H1 (cell line): ENCODE data around the gene TMPRSS12. TPM values are rescaled to one million over a fixed set of nuclear protein-coding genes. Genes with fewer than 3 reads are reported as not detected.

Experiments
- CTCF ChIA-PET: fragments of 300-600 bp; sonication (Branson Sonifier 250); formaldehyde crosslinking; loops from one replicate; lab custom pipeline; 2021; ENCODE audit not compliant: partially characterized antibody; lab: Charles Lee
- POLR2A ChIA-PET: fragments of 300-600 bp; sonication (Branson Sonifier 250); formaldehyde crosslinking; loops from one replicate; lab custom pipeline; 2021; ENCODE audit warnings: inconsistent platforms; ENCODE audit not compliant: partially characterized antibody; lab: Charles Lee
- DNase-seq, 2 experiments: peaks; one replicate each; pipeline versions ENCODE4 v3.0.0 to v3.0.0-alpha.2; 2010 to 2022; ENCODE audit warnings: low spot score in 2 of 2, low read depth in 1 of 2, mixed read lengths in 1 of 2
- FAIRE-seq: peaks from 2 replicates; lab custom pipeline; 2011; peaks lifted over from hg19 to GRCh38; lab: Jason Lieb, UNC
- H2AFZ ChIP-seq: 2 replicates; pipeline ENCODE4 v1.8.1; 2012; ENCODE audit warnings: low read length, inconsistent platforms
- H2AK5ac ChIP-seq: 2 replicates; pipeline ENCODE4 v1.6.1; 2013; ENCODE audit warnings: low read depth, low read length
- H2BK120ac ChIP-seq: replicated peaks from 2 replicates; pipeline ENCODE3; 2013; ENCODE audit warnings: low read depth, low read length, inconsistent platforms
- H2BK12ac ChIP-seq: 2 replicates; pipeline ENCODE4 v1.6.1; 2013; ENCODE audit warnings: low read depth, low read length
- H2BK15ac ChIP-seq: 2 replicates; pipeline ENCODE4 v1.6.1; 2013; ENCODE audit warnings: low read length
- H2BK20ac ChIP-seq: 2 replicates; pipeline ENCODE4 v1.6.1; 2013; ENCODE audit warnings: low read length
- H2BK5ac ChIP-seq: 2 replicates; pipeline ENCODE4 v1.6.1; 2013; ENCODE audit warnings: low read depth, low read length
- H3K14ac ChIP-seq: 2 replicates; pipeline ENCODE4 v1.6.1; 2013; ENCODE audit warnings: inconsistent platforms; ENCODE audit not compliant: insufficient read length
- H3K18ac ChIP-seq: 2 replicates; pipeline ENCODE4 v1.6.1; 2013; ENCODE audit warnings: low read length; ENCODE audit errors: extremely low read depth
- H3K23ac ChIP-seq: 2 replicates; pipeline ENCODE4 v1.6.1; 2013; ENCODE audit warnings: inconsistent platforms; ENCODE audit not compliant: insufficient read length
- H3K23me2 ChIP-seq: 2 replicates; pipeline ENCODE4 v1.6.1; 2013; ENCODE audit warnings: low read depth, low read length
- H3K27ac ChIP-seq: 2 replicates; pipeline ENCODE4 v1.6.1; 2011; ENCODE audit warnings: low read depth, low read length, inconsistent platforms
- H3K27me3 ChIP-seq, 4 experiments: replicated peaks in 1 of 4; 1 replicate in 1 of 4; 2 replicates in 3 of 4; pipeline versions ENCODE4 v1.6.1 to v1.8.1; 2011 to 2013; ENCODE audit warnings: low read length in 3 of 4, mild to moderate bottlenecking in 3 of 4, inconsistent platforms in 2 of 4, mixed read lengths in 2 of 4, moderate library complexity in 1 of 4; ENCODE audit not compliant: control insufficient read depth in 3 of 4, insufficient read depth in 3 of 4; ENCODE audit errors: extremely low read depth in 1 of 4
- H3K36me3 ChIP-seq, 4 experiments: 2 replicates each; pipeline versions ENCODE4 v1.6.1 to v1.8.1; 2011 to 2013; ENCODE audit warnings: mild to moderate bottlenecking in 4 of 4, low read length in 3 of 4, moderate library complexity in 2 of 4, control low read depth in 1 of 4, inconsistent platforms in 1 of 4; ENCODE audit not compliant: insufficient read depth in 4 of 4, control insufficient read depth in 2 of 4
- H3K4ac ChIP-seq: replicated peaks from 2 replicates; pipeline ENCODE3; 2013; ENCODE audit warnings: low read length, low read depth, mixed read lengths, inconsistent platforms; ENCODE audit not compliant: insufficient read length
- H3K4me1 ChIP-seq, 4 experiments: replicated peaks in 1 of 4; 1 replicate in 1 of 4; 2 replicates in 3 of 4; pipeline versions ENCODE4 v1.6.1 to v1.8.1; 2011 to 2013; ENCODE audit warnings: low read length in 3 of 4, inconsistent platforms in 2 of 4, mixed read lengths in 1 of 4; ENCODE audit not compliant: insufficient read depth in 4 of 4, control insufficient read depth in 3 of 4
- H3K4me2 ChIP-seq, 2 experiments: 2 replicates each; pipeline versions ENCODE4 v1.6.1 to v1.8.1; 2011 to 2013; ENCODE audit warnings: low read depth in 2 of 2, low read length in 2 of 2, control low read depth in 1 of 2, inconsistent platforms in 1 of 2, mild to moderate bottlenecking in 1 of 2; ENCODE audit not compliant: insufficient read depth in 1 of 2
- H3K4me3 ChIP-seq, 4 experiments: fragments of 200-600, 300-600 bp in 1 of 4; sonication (generic), shearing (Covaris generic), sonication (Bioruptor Twin) in 1 of 4; 2 replicates each; pipeline versions ENCODE4 v1.5.1 to v1.8.1; 2011 to 2016; ENCODE audit warnings: low read length in 4 of 4, low read depth in 3 of 4, control low read depth in 2 of 4, inconsistent platforms in 2 of 4, mild to moderate bottlenecking in 2 of 4, mixed read lengths in 1 of 4, moderate library complexity in 1 of 4; ENCODE audit not compliant: insufficient read depth in 2 of 4; ENCODE audit errors: extremely low read depth in 1 of 4
- H3K56ac ChIP-seq: replicated peaks from 2 replicates; pipeline ENCODE3; 2013; ENCODE audit warnings: low read depth, mild to moderate bottlenecking, mixed read lengths, low read length, inconsistent platforms; ENCODE audit not compliant: insufficient read length
- H3K79me1 ChIP-seq: 2 replicates; pipeline ENCODE4 v1.6.1; 2013; ENCODE audit warnings: low read depth, low read length, control low read depth
- H3K79me2 ChIP-seq, 2 experiments: 2 replicates each; pipeline versions ENCODE4 v1.6.1 to v1.8.1; 2012 to 2013; ENCODE audit warnings: low read length in 2 of 2, mild to moderate bottlenecking in 2 of 2, inconsistent platforms in 1 of 2; ENCODE audit not compliant: insufficient read depth in 2 of 2, control insufficient read depth in 1 of 2
- H3K9ac ChIP-seq, 4 experiments: replicated peaks in 1 of 4; 1 replicate in 1 of 4; 2 replicates in 3 of 4; pipeline versions ENCODE4 v1.6.1 to v1.8.1; 2011 to 2013; ENCODE audit warnings: low read depth in 3 of 4, low read length in 3 of 4, control low read depth in 2 of 4, mild to moderate bottlenecking in 2 of 4, moderate library complexity in 2 of 4, inconsistent platforms in 1 of 4; ENCODE audit errors: extremely low read depth in 1 of 4
- H3K9me3 ChIP-seq, 2 experiments: 2 replicates each; pipeline versions ENCODE4 v1.6.1 to v1.8.1; 2012 to 2013; ENCODE audit warnings: mild to moderate bottlenecking in 2 of 2, moderate library complexity in 2 of 2, control low read depth in 1 of 2, inconsistent platforms in 1 of 2, low read depth in 1 of 2, low read length in 1 of 2, mixed read lengths in 1 of 2; ENCODE audit not compliant: insufficient read depth in 2 of 2
- H4K20me1 ChIP-seq, 2 experiments: replicated peaks in 1 of 2; 2 replicates each; pipeline versions ENCODE3 to v1.8.1; 2011 to 2013; ENCODE audit warnings: inconsistent platforms in 2 of 2, low read length in 2 of 2, mild to moderate bottlenecking in 1 of 2; ENCODE audit not compliant: insufficient read depth in 2 of 2, control insufficient read depth in 1 of 2
- H4K5ac ChIP-seq: 2 replicates; pipeline ENCODE4 v1.6.1; 2013; ENCODE audit warnings: low read length, low read depth, mixed read lengths, inconsistent platforms; ENCODE audit not compliant: insufficient read length
- H4K8ac ChIP-seq: 2 replicates; pipeline ENCODE4 v1.8.0; 2013; ENCODE audit warnings: mild to moderate bottlenecking, moderate library complexity, low read length, inconsistent platforms; ENCODE audit not compliant: insufficient read depth; ENCODE audit errors: extremely low read depth
- H4K91ac ChIP-seq: replicated peaks from 2 replicates; pipeline ENCODE3; 2013; ENCODE audit warnings: low read length, mixed read lengths, inconsistent platforms; ENCODE audit not compliant: insufficient read length
- ASH2L ChIP-seq: fragments of 200-600, 300-600 bp; sonication (generic); IDR thresholded peaks from one replicate; pipeline ENCODE4 v1.7.1; 2017; ENCODE audit warnings: low read length
- JUN ChIP-seq: IDR thresholded peaks from 2 replicates; pipeline ENCODE4 v1.6.1; 2011; ENCODE audit warnings: low read depth, mild to moderate bottlenecking, improper control_type of control experiment, low read length
- KDM4A ChIP-seq: IDR thresholded peaks from one replicate; pipeline ENCODE4 v1.7.1; 2012; ENCODE audit warnings: low read depth, mild to moderate bottlenecking, moderate library complexity, low read length, inconsistent platforms; ENCODE audit not compliant: severe bottlenecking
- RBBP5 ChIP-seq: IDR thresholded peaks from 2 replicates; pipeline ENCODE4 v1.7.1; 2012; ENCODE audit warnings: low read depth, mild to moderate bottlenecking, inconsistent platforms, low read length, moderate library complexity, borderline replicate concordance
- SP1 ChIP-seq: IDR thresholded peaks from 2 replicates; pipeline ENCODE4 v1.6.1; 2011; ENCODE audit warnings: low read depth, low read length
- SRF ChIP-seq: IDR thresholded peaks from 2 replicates; pipeline ENCODE4 v1.6.1; 2011; ENCODE audit warnings: mild to moderate bottlenecking, low read depth, low read length, moderate library complexity
- TBP ChIP-seq: IDR thresholded peaks from 2 replicates; pipeline ENCODE4 v1.6.1; 2011; ENCODE audit warnings: low read depth, low read length, improper control_type of control experiment
- WGBS, 2 experiments: shearing (Covaris generic) in 1 of 2; methylation state at CpG; one replicate each; pipeline versions ENCODE4 v1.1.6 to v1.1.7; 2013 to 2015; ENCODE audit warnings: low lambda C conversion rate in 2 of 2, mixed read lengths in 2 of 2, inconsistent platforms in 1 of 2, low coverage in 1 of 2, missing lambda C conversion rate in 1 of 2; ENCODE audit not compliant: insufficient replicate concordance in 2 of 2, insufficient coverage in 1 of 2, insufficient read length in 1 of 2; ENCODE audit errors: extremely low coverage in 1 of 2, missing lambda C conversion rate in 1 of 2; 5-methylcytosine and 5-hydroxymethylcytosine counted together
- polyA plus RNA-seq, 7 experiments: library from polyadenylated mRNA; depleted of rRNA in 3 of 7; stranded (reverse) in 5 of 7; unstranded in 2 of 7; fragments of >200 nt in 5 of 7; fragments of 200-250 nt in 2 of 7; gene quantifications; 1 replicate in 5 of 7; 2 replicates in 1 of 7; 4 replicates in 1 of 7; pipeline versions ENCODE4 v1.2.1 to v1.2.3, GENCODE V29; 2011 to 2013; ENCODE audit warnings: missing spikeins in 2 of 7, mixed read lengths in 2 of 7
- total RNA-seq: library from RNA; stranded (reverse); fragmentation: NEBNext Ultra II Directional; extraction: Animal tissue kit (Norgen Biotek cat#: 25700); gene quantifications from 2 replicates; pipeline ENCODE4 v1.2.1, GENCODE V29; 2021

Gene TMPRSS12
- total and polyA plus RNA-seq, 2 of the 8 experiments (the other 6 are each of a cell fraction or from before 2014, with no cell fraction given), result not detected

GRCh38 chr12:50924131-50924438 is 81.4 kb downstream of the TMPRSS12 start:
- no peak overlapping the region for H3K23ac ChIP-seq
- H3K4me2 ChIP-seq, result peak overlapping the region; percentile 65 to 68
- H3K4me3 ChIP-seq, result peak overlapping the region in 2 of 4 experiments; percentile 4 to 54; a peak in 4 of 8 replicates
- H3K4ac ChIP-seq, result no peak overlapping the region
- H3K79me1 ChIP-seq, result no peaks in the 10 kb centered on the region
- no peak overlapping the region for H3K56ac ChIP-seq
- H3K14ac ChIP-seq, result no peak overlapping the region
- CTCF ChIA-PET, result interaction anchor here (0.6 to 1.2 kb wide), 2 partner anchors 26 to 718 kb away, joined by 3 to 4 read pairs; no protein-coding TSS in a partner anchor
- H3K36me3 ChIP-seq, result no peaks in the 10 kb centered on the region
- no peak overlapping the region for H4K91ac ChIP-seq
- H2BK12ac ChIP-seq, result no peak overlapping the region
- H4K20me1 ChIP-seq, result no peaks in the 10 kb centered on the region
- TF ChIP-seq TBP (no peak), KDM4A (no peak), RBBP5 (no peak), JUN (no peak), ASH2L (no peak), SP1 (no peak), SRF (no peak)
- TF ChIP-seq, all 59 proteins: peak for 0
- FAIRE-seq, result no peak
- Histone ChIP-seq H3K27ac (no peak overlapping the region), H3K9ac (no peak overlapping the region; a peak in 1 of 7 replicates), H2AK5ac (no peak overlapping the region), H3K9me3 (no peaks in the 10 kb centered on the region), H4K8ac (no peak overlapping the region), H3K4me1 (peaks cover 0 to 12% (median 8%) of the 10 kb centered on the region in 4 experiments; a peak in 6 of 7 replicates), H3K79me2 (peaks cover 0 to 16% of the 10 kb centered on the region in 2 experiments; a peak in 2 of 4 replicates), H2BK120ac (peak overlapping the region; percentile 55), H2BK15ac (no peak overlapping the region), H3K23me2 (peaks cover 4% of the 10 kb centered on the region), H4K5ac (peak overlapping the region; percentile 34), H3K27me3 (no peaks in the 10 kb centered on the region), H2BK5ac (no peak overlapping the region; the same call in 1 of the 2 replicates), H3K18ac (no peak overlapping the region), H2BK20ac (no peak overlapping the region), H2AFZ (no peak overlapping the region)
- WGBS, 2 experiments, result 0% methylated on average over 4 of the region's 4 CpGs; no CpG with 5 or more reads in 1 of the 2 experiments
- no peak for DNase-seq
- POLR2A ChIA-PET, result interaction anchor here (1.0 to 2.1 kb wide), 3 partner anchors 10 to 159 kb away, joined by 3 to 6 read pairs (median 4); partner anchors contain the start of gene CSRNP2
